HUES48 (cell line): ENCODE results near the gene C12orf43.

Experiments
- H3K27ac ChIP-seq: one replicate; pipeline ENCODE4 v1.7.0; 2013; ENCODE audit warnings: low read depth, low read length, inconsistent platforms
- H3K27me3 ChIP-seq: 2 replicates; pipeline ENCODE4 v1.6.1; 2013; ENCODE audit warnings: mild to moderate bottlenecking, low read length; ENCODE audit not compliant: control insufficient read depth, insufficient read depth
- H3K36me3 ChIP-seq: 2 replicates; pipeline ENCODE4 v1.6.1; 2013; ENCODE audit warnings: low read length; ENCODE audit not compliant: control insufficient read depth, insufficient read depth
- H3K4me1 ChIP-seq: 2 replicates; pipeline ENCODE4 v1.6.1; 2013; ENCODE audit warnings: mild to moderate bottlenecking, low read length; ENCODE audit not compliant: control insufficient read depth, insufficient read depth
- H3K4me3 ChIP-seq: 2 replicates; pipeline ENCODE4 v1.5.1; 2013; ENCODE audit warnings: mild to moderate bottlenecking, low read depth, low read length
- H3K9ac ChIP-seq: 2 replicates; pipeline ENCODE4 v1.6.1; 2013; ENCODE audit warnings: mild to moderate bottlenecking, low read depth, low read length, moderate library complexity
- H3K9me3 ChIP-seq: 2 replicates; pipeline ENCODE4 v1.6.1; 2013; ENCODE audit warnings: low read length; ENCODE audit not compliant: control insufficient read depth, insufficient read depth

C12orf43 gene

GRCh38 chr12:121026274-121027045 lies 10.2 kb upstream of the C12orf43 start:
- H3K27me3 ChIP-seq: no peaks in the 10 kb centered on the region
- H3K9me3 ChIP-seq: no peaks in the 10 kb centered on the region
- H3K4me3 ChIP-seq: no peak overlapping the region
- H3K4me1 ChIP-seq: no peaks in the 10 kb centered on the region
- H3K36me3 ChIP-seq: no peaks in the 10 kb centered on the region
- no peak overlapping the region for H3K9ac ChIP-seq
- peak overlapping the region; percentile 56 for H3K27ac ChIP-seq

DNA sequence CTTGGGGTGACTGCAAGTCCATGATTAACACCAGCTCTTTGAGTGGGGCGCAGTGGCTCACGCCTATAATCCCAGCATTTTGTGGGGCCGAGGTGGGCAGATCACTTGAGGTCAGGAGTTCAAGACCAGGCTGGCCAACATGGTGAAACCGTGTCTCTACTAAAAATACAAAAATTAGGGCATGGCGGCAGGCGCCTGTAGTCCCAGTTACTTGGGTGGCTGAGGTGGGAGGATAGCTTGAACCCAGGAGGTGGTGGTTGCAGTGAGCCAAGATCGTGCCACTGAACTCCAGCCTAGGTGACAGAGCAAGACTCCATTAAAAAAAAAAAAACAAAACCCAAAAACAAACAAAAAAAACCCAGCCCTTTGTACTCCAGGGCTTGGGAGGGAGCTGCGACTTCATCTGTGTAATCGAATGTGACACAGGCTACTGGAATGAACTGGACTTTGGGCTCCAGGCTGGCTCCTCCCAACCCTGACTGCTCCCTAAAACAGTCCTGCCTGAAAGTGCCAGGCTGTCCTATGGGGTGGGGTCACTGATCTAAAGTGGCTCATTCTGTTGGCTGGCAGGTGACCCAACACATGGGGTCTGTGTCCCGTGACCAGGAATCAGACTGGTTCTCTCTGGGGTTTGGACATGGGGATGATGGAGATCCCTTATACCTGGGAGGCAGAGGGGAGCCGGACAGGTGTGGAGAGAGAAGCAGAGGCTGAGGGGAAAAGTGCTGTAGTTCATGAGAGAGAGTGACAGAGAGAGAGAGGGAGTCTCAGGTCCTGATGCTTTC lies 9.3 kb upstream of the C12orf43 start:
- Histone ChIP-seq H3K9ac (no peak overlapping the region), H3K36me3 (no peaks in the 10 kb centered on the region)

GRCh38 chr12:121023799-121024198 lies 7.5 kb upstream of the C12orf43 start:
- no peak overlapping the region for H3K4me3 ChIP-seq
- no peaks in the 10 kb centered on the region for H3K27me3 ChIP-seq
- H3K36me3 ChIP-seq: no peaks in the 10 kb centered on the region
- H3K9me3 ChIP-seq: no peaks in the 10 kb centered on the region
- H3K4me1 ChIP-seq: no peaks in the 10 kb centered on the region
- no peak overlapping the region for H3K27ac ChIP-seq
- H3K9ac ChIP-seq: no peak overlapping the region

More for the DNA sequence above, 9.3 kb upstream of the C12orf43 start:
- H3K4me3 ChIP-seq: no peak overlapping the region
- H3K9me3 ChIP-seq: no peaks in the 10 kb centered on the region
- H3K27me3 ChIP-seq: no peaks in the 10 kb centered on the region
- peak overlapping the region; percentile 56 for H3K27ac ChIP-seq
- no peaks in the 10 kb centered on the region for H3K4me1 ChIP-seq

DNA sequence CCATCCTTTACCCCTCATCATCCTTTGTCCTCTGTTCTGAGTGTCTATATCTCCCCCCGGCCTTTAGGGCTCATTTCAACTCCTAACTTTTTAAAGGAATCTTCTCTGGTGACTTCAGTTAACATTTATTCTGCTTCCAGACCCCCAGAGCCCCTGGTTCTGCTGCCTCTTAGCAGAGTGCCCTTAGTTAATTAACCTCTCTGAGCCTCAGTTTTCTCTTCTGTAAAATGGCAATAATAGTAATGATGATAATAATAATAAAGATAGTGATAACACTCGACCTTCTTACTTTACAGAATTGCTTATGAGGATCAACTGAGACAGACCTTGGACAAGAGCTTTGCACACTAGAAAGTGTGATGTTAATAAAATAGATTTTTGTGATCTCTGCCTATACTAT lies 6.4 kb upstream of the C12orf43 start:
- Histone ChIP-seq H3K4me1 (no peaks in the 10 kb centered on the region), H3K9me3 (no peaks in the 10 kb centered on the region), H3K36me3 (no peaks in the 10 kb centered on the region), H3K27me3 (no peaks in the 10 kb centered on the region), H3K4me3 (no peak overlapping the region), H3K9ac (no peak overlapping the region), H3K27ac (no peak overlapping the region)

- no peaks in the 10 kb centered on the region for H3K4me1 ChIP-seq
- no peak overlapping the region for H3K27ac ChIP-seq
- no peaks in the 10 kb centered on the region for H3K9me3 ChIP-seq
- H3K4me3 ChIP-seq: no peak overlapping the region
- H3K36me3 ChIP-seq: no peaks in the 10 kb centered on the region
- H3K9ac ChIP-seq: no peak overlapping the region
- no peaks in the 10 kb centered on the region for H3K27me3 ChIP-seq
Measured at GRCh38 chr12:121021754-121022153, 5.5 kb upstream of the C12orf43 start.

- no peak overlapping the region for H3K27ac ChIP-seq
- no peak overlapping the region for H3K9ac ChIP-seq
- H3K4me1 ChIP-seq: peaks cover 6% of the 10 kb centered on the region; the same call in 1 of the 2 replicates
- no peaks in the 10 kb centered on the region for H3K27me3 ChIP-seq
- H3K36me3 ChIP-seq: no peaks in the 10 kb centered on the region
- no peaks in the 10 kb centered on the region for H3K9me3 ChIP-seq
- no peak overlapping the region for H3K4me3 ChIP-seq
Measured at GRCh38 chr12:121018860-121019617, 2.8 kb upstream of the C12orf43 start.

GRCh38 chr12:121017966-121018491 lies 1.7 kb upstream of the C12orf43 start:
- H3K27ac ChIP-seq: no peak overlapping the region
- no peak overlapping the region for H3K4me3 ChIP-seq
- H3K27me3 ChIP-seq: no peaks in the 10 kb centered on the region
- H3K4me1 ChIP-seq: peaks cover 6% of the 10 kb centered on the region; the same call in 1 of the 2 replicates
- no peaks in the 10 kb centered on the region for H3K9me3 ChIP-seq
- no peak overlapping the region for H3K9ac ChIP-seq
- H3K36me3 ChIP-seq: peaks cover 8% of the 10 kb centered on the region; the same call in 1 of the 2 replicates

DNA sequence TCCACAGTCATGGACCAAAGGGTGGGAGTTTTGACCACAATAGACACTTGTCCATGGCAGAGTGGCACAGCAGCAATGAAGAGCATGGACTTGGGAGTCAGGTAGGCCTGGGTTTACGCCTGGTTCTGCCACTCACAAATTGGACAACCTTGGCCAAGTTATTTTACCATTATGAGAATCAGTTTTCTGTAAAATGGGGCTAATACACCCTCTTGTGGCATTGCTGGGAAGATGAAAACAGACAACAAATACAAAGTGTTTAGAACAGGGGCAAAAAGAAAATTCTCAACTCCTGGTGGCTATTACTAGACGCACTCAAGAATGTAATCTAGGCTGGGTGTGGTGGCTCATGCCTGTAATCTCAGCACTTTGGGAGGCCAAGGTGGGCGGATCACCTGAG lies 2.6 kb downstream of the C12orf43 start:
- H3K9ac ChIP-seq: no peak overlapping the region
- no peaks in the 10 kb centered on the region for H3K27me3 ChIP-seq
- H3K4me1 ChIP-seq: peaks cover 6% of the 10 kb centered on the region; the same call in 1 of the 2 replicates
- H3K4me3 ChIP-seq: no peak overlapping the region
- H3K27ac ChIP-seq: no peak overlapping the region
- H3K36me3 ChIP-seq: peaks cover 39% of the 10 kb centered on the region
- H3K9me3 ChIP-seq: no peaks in the 10 kb centered on the region

- Histone ChIP-seq H3K36me3 (peaks cover 58% of the 10 kb centered on the region), H3K27ac (no peak overlapping the region), H3K9me3 (no peaks in the 10 kb centered on the region), H3K4me1 (peaks cover 6% of the 10 kb centered on the region; the same call in 1 of the 2 replicates), H3K9ac (no peak overlapping the region), H3K4me3 (no peak overlapping the region), H3K27me3 (no peaks in the 10 kb centered on the region)
Measured at GRCh38 chr12:121011820-121012219, 4.5 kb downstream of the C12orf43 start.

- H3K9ac ChIP-seq: no peak overlapping the region
- H3K36me3 ChIP-seq: peaks cover 65% of the 10 kb centered on the region
- H3K27ac ChIP-seq: no peak overlapping the region
- peaks cover 6% of the 10 kb centered on the region; the same call in 1 of the 2 replicates for H3K4me1 ChIP-seq
- no peak overlapping the region for H3K4me3 ChIP-seq
- no peaks in the 10 kb centered on the region for H3K27me3 ChIP-seq
- H3K9me3 ChIP-seq: no peaks in the 10 kb centered on the region
Measured at GRCh38 chr12:121010860-121011259, 5.4 kb downstream of the C12orf43 start.
